ENCODE measurements around the gene DAAM2. TPM values are rescaled to one million over a fixed set of nuclear protein-coding genes. Genes with fewer than 3 reads are reported as not detected.

DAAM2 gene
- total and polyA plus RNA-seq, 9 of the 15 experiments (the other 6 are each of a cell fraction or from before 2014, with no cell fraction given) = 0.01 to 0.07 TPM; not detected in 7

- TF ChIP-seq, protein P1, sequence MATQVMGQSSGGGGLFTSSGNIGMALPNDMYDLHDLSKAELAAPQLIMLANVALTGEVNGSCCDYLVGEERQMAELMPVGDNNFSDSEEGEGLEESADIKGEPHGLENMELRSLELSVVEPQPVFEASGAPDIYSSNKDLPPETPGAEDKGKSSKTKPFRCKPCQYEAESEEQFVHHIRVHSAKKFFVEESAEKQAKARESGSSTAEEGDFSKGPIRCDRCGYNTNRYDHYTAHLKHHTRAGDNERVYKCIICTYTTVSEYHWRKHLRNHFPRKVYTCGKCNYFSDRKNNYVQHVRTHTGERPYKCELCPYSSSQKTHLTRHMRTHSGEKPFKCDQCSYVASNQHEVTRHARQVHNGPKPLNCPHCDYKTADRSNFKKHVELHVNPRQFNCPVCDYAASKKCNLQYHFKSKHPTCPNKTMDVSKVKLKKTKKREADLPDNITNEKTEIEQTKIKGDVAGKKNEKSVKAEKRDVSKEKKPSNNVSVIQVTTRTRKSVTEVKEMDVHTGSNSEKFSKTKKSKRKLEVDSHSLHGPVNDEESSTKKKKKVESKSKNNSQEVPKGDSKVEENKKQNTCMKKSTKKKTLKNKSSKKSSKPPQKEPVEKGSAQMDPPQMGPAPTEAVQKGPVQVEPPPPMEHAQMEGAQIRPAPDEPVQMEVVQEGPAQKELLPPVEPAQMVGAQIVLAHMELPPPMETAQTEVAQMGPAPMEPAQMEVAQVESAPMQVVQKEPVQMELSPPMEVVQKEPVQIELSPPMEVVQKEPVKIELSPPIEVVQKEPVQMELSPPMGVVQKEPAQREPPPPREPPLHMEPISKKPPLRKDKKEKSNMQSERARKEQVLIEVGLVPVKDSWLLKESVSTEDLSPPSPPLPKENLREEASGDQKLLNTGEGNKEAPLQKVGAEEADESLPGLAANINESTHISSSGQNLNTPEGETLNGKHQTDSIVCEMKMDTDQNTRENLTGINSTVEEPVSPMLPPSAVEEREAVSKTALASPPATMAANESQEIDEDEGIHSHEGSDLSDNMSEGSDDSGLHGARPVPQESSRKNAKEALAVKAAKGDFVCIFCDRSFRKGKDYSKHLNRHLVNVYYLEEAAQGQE (IDR thresholded peaks at IDR 0.05; ENCODE audit: borderline replicate concordance) = no peak
- TF ChIP-seq, protein P1 (CRISPR knock-in tag; IDR thresholded peaks at IDR 0.05; ENCODE audit: low read depth) = no peak
- TF ChIP-seq ATF4 (CRISPR knock-in tag; IDR thresholded peaks at IDR 0.05) = peak; percentile 66
- peak; percentile 88 for TF ChIP-seq CEBPB (tag; IDR thresholded peaks at IDR 0.05)
- TF ChIP-seq JUND (IDR thresholded peaks at IDR 0.05; ENCODE audit: borderline replicate concordance, low read depth, low read length) = no peak; the same call in 1 of the 2 replicates
- 0 out of 3 replicates have a peak, but pooled peaks have one; percentile 14 for TF ChIP-seq JUND (tag; IDR thresholded peaks at IDR 0.05; ENCODE audit: borderline replicate concordance, low read depth, low read length)
- TF ChIP-seq, protein P2, sequence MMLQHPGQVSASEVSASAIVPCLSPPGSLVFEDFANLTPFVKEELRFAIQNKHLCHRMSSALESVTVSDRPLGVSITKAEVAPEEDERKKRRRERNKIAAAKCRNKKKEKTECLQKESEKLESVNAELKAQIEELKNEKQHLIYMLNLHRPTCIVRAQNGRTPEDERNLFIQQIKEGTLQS (IDR thresholded peaks at IDR 0.05) = peak; percentile 81
- TF ChIP-seq, protein P2 (CRISPR knock-in tag; conservative IDR thresholded peaks at IDR 0.05) = no peak
- no peak for TF ChIP-seq TOE1 (IDR thresholded peaks at IDR 0.05; ENCODE audit: borderline replicate concordance)
- no peak for TF ChIP-seq TOE1 (CRISPR knock-in tag; IDR thresholded peaks at IDR 0.05; ENCODE audit: borderline replicate concordance, low read depth)
- TF ChIP-seq GTF2E2 (tag; IDR thresholded peaks at IDR 0.05) = no peak; the same call in 1 of the 2 replicates
- peak; percentile 42; the same call in 1 of the 2 replicates for TF ChIP-seq CXXC5 (CRISPR knock-in tag; IDR thresholded peaks at IDR 0.05)
- TF ChIP-seq CREM (IDR thresholded peaks at IDR 0.05; ENCODE audit: low read depth) = no peak
- TF ChIP-seq NR2C1 (IDR thresholded peaks at IDR 0.05) = no peak
- TF ChIP-seq NR2C1 (tag; IDR thresholded peaks at IDR 0.05) = peak; percentile 29; the same call in 1 of the 2 replicates
- TF ChIP-seq ZNF445 (CRISPR knock-in tag; IDR thresholded peaks at IDR 0.05; ENCODE audit: low read depth) = no peak
- no peak for TF ChIP-seq NR2C2 (CRISPR knock-in tag; IDR thresholded peaks at IDR 0.05)
- 0 out of 2 replicates have a peak, but pooled peaks have one; percentile 15 for TF ChIP-seq NR2C2 (tag; IDR thresholded peaks at IDR 0.05)
- TF ChIP-seq HOXB6 (CRISPR knock-in tag; IDR thresholded peaks at IDR 0.05; ENCODE audit: borderline replicate concordance) = no peak
These were observed 144.7 kb downstream of the DAAM2 start (continued) for GRCh38 chr6:39936857-39937256.
